CD4-positive, alpha-beta T cell (primary cell): ENCODE measurements around the gene BDKRB1. TPM values are rescaled to one million over a fixed set of nuclear protein-coding genes. Genes with fewer than 3 reads are reported as not detected.

Experiments
- ATAC-seq: fragments of 200-7000 bp; cut with Tn5 transposase; one replicate; pipeline ENCODE4 v1.10.0; 2022; ENCODE audit warnings: mild to moderate bottlenecking; ENCODE audit not compliant: poor library complexity
- CTCF ChIA-PET: fragments of 350-600 bp; sonication (Branson Sonifier 250); formaldehyde crosslinking; loops from one replicate; lab custom pipeline; 2021; ENCODE audit warnings: antibody characterized with exemption, inconsistent platforms; lab: Charles Lee
- POLR2A ChIA-PET: fragments of 350-600 bp; sonication (Branson Sonifier 250); formaldehyde crosslinking; loops from one replicate; lab custom pipeline; 2021; ENCODE audit warnings: antibody characterized with exemption, inconsistent platforms; lab: Charles Lee
- DNase-seq, 14 experiments: peaks; one replicate each; pipeline ENCODE4 v3.0.0-alpha.2; 2013 to 2020; ENCODE audit warnings: mixed read lengths in 2 of 14
- H3K27ac ChIP-seq, 2 donors: one replicate each; pipeline versions ENCODE4 v1.5.1 to v1.7.0; 2013; ENCODE audit warnings: low read length in 2 of 2, low read depth in 1 of 2, mild to moderate bottlenecking in 1 of 2
- H3K27me3 ChIP-seq, 2 experiments: 1 replicate in 1 of 2; 2 replicates in 1 of 2; pipeline versions ENCODE4 v1.6.1 to v1.7.0; 2013; ENCODE audit warnings: low read length in 2 of 2, control low read depth in 1 of 2, mild to moderate bottlenecking in 1 of 2, moderate library complexity in 1 of 2; ENCODE audit not compliant: insufficient read depth in 2 of 2, control insufficient read depth in 1 of 2
- H3K36me3 ChIP-seq: one replicate; pipeline ENCODE4 v1.6.1; 2013; ENCODE audit warnings: low read length, control low read depth; ENCODE audit not compliant: insufficient read depth
- H3K4me1 ChIP-seq: one replicate; pipeline ENCODE4 v1.6.1; 2013; ENCODE audit warnings: low read length, control low read depth; ENCODE audit not compliant: insufficient read depth
- H3K4me3 ChIP-seq: one replicate; pipeline ENCODE4 v1.5.1; 2013; ENCODE audit warnings: mild to moderate bottlenecking, low read length, moderate library complexity
- H3K9me3 ChIP-seq, 2 experiments: 1 replicate in 1 of 2; 2 replicates in 1 of 2; pipeline versions ENCODE4 v1.6.1 to v1.7.0; 2013; ENCODE audit warnings: low read length in 2 of 2, mild to moderate bottlenecking in 2 of 2, control low read depth in 1 of 2, moderate library complexity in 1 of 2; ENCODE audit not compliant: control insufficient read depth in 1 of 2, insufficient read depth in 1 of 2
- H3K27ac Mint-ChIP-seq: one replicate; pipeline ENCODE4 v1.8.0; 2020; ENCODE audit warnings: mixed read lengths
- H3K27me3 Mint-ChIP-seq: one replicate; pipeline ENCODE4 v1.8.0; 2021; ENCODE audit warnings: mixed read lengths
- H3K36me3 Mint-ChIP-seq: one replicate; pipeline ENCODE4 v1.8.0; 2021; ENCODE audit warnings: low read depth, mixed read lengths
- H3K4me1 Mint-ChIP-seq: one replicate; pipeline ENCODE4 v1.8.0; 2021; ENCODE audit warnings: low read depth, mixed read lengths
- H3K4me3 Mint-ChIP-seq: one replicate; pipeline ENCODE4 v1.8.0; 2020; ENCODE audit warnings: mild to moderate bottlenecking, mixed read lengths
- H3K9me3 Mint-ChIP-seq: one replicate; pipeline ENCODE4 v1.8.0; 2020; ENCODE audit warnings: mixed read lengths
- intact Hi-C, 2 experiments: fragments of 100-400 bp; cut with DNase I in 1 of 2; cut with micrococcal nuclease in 1 of 2; formaldehyde crosslinking; loops; one replicate each; pipeline versions ENCODE4 v1.15.1 to v1.9.0; 2023 to 2025; cut with DNase I, micrococcal nuclease
- polyA plus RNA-seq, 2 donors: library from polyadenylated mRNA; unstranded; fragments of 120-200 nt; gene quantifications; one replicate each; pipeline ENCODE4 v1.2.1, GENCODE V29; 2013
- total RNA-seq, 174 experiments: library from RNA in 2 of 174; stranded (reverse) in 2 of 174; gene quantifications; one replicate each; pipeline ENCODE4 v1.2.3 and lab custom pipeline; 2021 to 2026
- TF ChIP-seq, protein P1 (sequence below): fragments of 200-600 bp; IDR thresholded peaks from one replicate; pipeline ENCODE4 v1.8.0; 2022; ENCODE audit warnings: antibody characterized with exemption, mild to moderate bottlenecking

Gene BDKRB1
- not detected for total RNA-seq
- not detected for polyA plus RNA-seq (2013, experiment 1 of 2)
- polyA plus RNA-seq (2013, experiment 2 of 2), result 0.05 TPM
- 0 to 0.08 (median 0) reads per million in 172 experiments for total RNA-seq (lab: John Stamatoyannopoulos, UW)

- Mint-ChIP-seq H3K4me3 (no peak within 1 kb of the TSS), H3K27me3 (peaks cover 48% of the 10 kb centered on the region), H3K36me3 (no peaks in the 10 kb centered on the region), H3K9me3 (no peaks in the 10 kb centered on the region), H3K27ac (no peak within 1 kb of the TSS), H3K4me1 (no peaks in the 10 kb centered on the region)
- DNase-seq, result no peak
- intact Hi-C loops, result no loop called here
- H3K4me1 ChIP-seq, result no peaks in the 10 kb centered on the region
- no peaks in the 10 kb centered on the region for H3K36me3 ChIP-seq
- ATAC-seq, result no peak
- no peak within 1 kb of the TSS for H3K4me3 ChIP-seq
- TF ChIP-seq, protein P1, sequence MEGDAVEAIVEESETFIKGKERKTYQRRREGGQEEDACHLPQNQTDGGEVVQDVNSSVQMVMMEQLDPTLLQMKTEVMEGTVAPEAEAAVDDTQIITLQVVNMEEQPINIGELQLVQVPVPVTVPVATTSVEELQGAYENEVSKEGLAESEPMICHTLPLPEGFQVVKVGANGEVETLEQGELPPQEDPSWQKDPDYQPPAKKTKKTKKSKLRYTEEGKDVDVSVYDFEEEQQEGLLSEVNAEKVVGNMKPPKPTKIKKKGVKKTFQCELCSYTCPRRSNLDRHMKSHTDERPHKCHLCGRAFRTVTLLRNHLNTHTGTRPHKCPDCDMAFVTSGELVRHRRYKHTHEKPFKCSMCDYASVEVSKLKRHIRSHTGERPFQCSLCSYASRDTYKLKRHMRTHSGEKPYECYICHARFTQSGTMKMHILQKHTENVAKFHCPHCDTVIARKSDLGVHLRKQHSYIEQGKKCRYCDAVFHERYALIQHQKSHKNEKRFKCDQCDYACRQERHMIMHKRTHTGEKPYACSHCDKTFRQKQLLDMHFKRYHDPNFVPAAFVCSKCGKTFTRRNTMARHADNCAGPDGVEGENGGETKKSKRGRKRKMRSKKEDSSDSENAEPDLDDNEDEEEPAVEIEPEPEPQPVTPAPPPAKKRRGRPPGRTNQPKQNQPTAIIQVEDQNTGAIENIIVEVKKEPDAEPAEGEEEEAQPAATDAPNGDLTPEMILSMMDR, result no peak
- ChIA-PET CTCF (no interaction called here), POLR2A (no interaction called here)
- peaks cover 3 to 12% of the 10 kb centered on the region in 2 experiments for H3K27me3 ChIP-seq
- H3K27ac ChIP-seq, result no peak within 1 kb of the TSS
- no peaks in the 10 kb centered on the region for H3K9me3 ChIP-seq
Observed at GRCh38 chr14:96255501-96256366, at the start of gene BDKRB1. TSS of gene BDKRB1 (plus strand) at chr14:96256210. CDS start at chr14:96263683, 7,473 bp downstream.

- H3K4me3 Mint-ChIP-seq, result no peak overlapping the region
- H3K9me3 Mint-ChIP-seq, result no peaks in the 10 kb centered on the region
- no peaks in the 10 kb centered on the region for H3K36me3 ChIP-seq
- ATAC-seq (no peak), DNase-seq (no peak)
- no peak overlapping the region for H3K4me3 ChIP-seq
- TF ChIP-seq, protein P1, result no peak
- H3K27ac ChIP-seq, result no peak overlapping the region
- peaks cover 1 to 14% of the 10 kb centered on the region in 2 experiments for H3K9me3 ChIP-seq
- H3K27ac Mint-ChIP-seq, result no peak overlapping the region
- ChIA-PET CTCF (no interaction called here), POLR2A (no interaction called here)
- no peaks in the 10 kb centered on the region for H3K4me1 ChIP-seq
- H3K4me1 Mint-ChIP-seq, result peaks cover 5% of the 10 kb centered on the region
- H3K27me3 Mint-ChIP-seq, result peaks cover 41% of the 10 kb centered on the region
- intact Hi-C loops, result no loop called here
- no peaks in the 10 kb centered on the region for H3K36me3 Mint-ChIP-seq
- H3K27me3 ChIP-seq, result peaks cover 27 to 36% of the 10 kb centered on the region in 2 experiments
Observed at GRCh38 chr14:96206461-96206860, 49.5 kb upstream of the BDKRB1 start.

- H3K27me3 Mint-ChIP-seq, result peaks cover 29% of the 10 kb centered on the region
- H3K27me3 ChIP-seq, result peaks cover 29 to 30% of the 10 kb centered on the region in 2 experiments
- no peaks in the 10 kb centered on the region for H3K36me3 ChIP-seq
- H3K36me3 Mint-ChIP-seq, result no peaks in the 10 kb centered on the region
- intact Hi-C loops, result no loop called here
- H3K9me3 ChIP-seq, result peaks cover 13 to 19% of the 10 kb centered on the region in 2 experiments
- peaks cover 5% of the 10 kb centered on the region for H3K4me1 Mint-ChIP-seq
- DNase-seq (no peak), ATAC-seq (no peak)
- ChIA-PET CTCF (no interaction called here), POLR2A (no interaction called here)
- no peaks in the 10 kb centered on the region for H3K9me3 Mint-ChIP-seq
- H3K27ac Mint-ChIP-seq, result no peak overlapping the region
- H3K4me1 ChIP-seq, result no peaks in the 10 kb centered on the region
- TF ChIP-seq, protein P1, result no peak
- H3K4me3 Mint-ChIP-seq, result no peak overlapping the region
- no peak overlapping the region for H3K27ac ChIP-seq
- H3K4me3 ChIP-seq, result no peak overlapping the region
Observed at GRCh38 chr14:96207686-96208085, 48.3 kb upstream of the BDKRB1 start.
